Vagina (tissue), 2 donors: Measurements from ENCODE around the gene PDZD11.

Source experiments
- CTCF ChIP-seq, 3 experiments: fragments of 450-650 bp in 2 of 3; fragments of 200-600 bp in 1 of 3; sonication (generic) in 1 of 3; IDR thresholded peaks; one replicate each; pipeline ENCODE4 v1.5.1; 2017 to 2019; ENCODE audit warnings: antibody characterized with exemption in 3 of 3, mild to moderate bottlenecking in 2 of 3, moderate library complexity in 2 of 3
- POLR2AphosphoS5 ChIP-seq, 2 donors: sonication (generic); formaldehyde crosslinking; IDR thresholded peaks; one replicate each; pipeline ENCODE4 v1.9.0; 2017; ENCODE audit warnings: antibody characterized with exemption in 2 of 2, mild to moderate bottlenecking in 2 of 2, low read depth in 1 of 2; ENCODE audit not compliant: insufficient read depth in 1 of 2

GRCh38 chrX:70324326-70324725, 34.6 kb upstream of the PDZD11 start:
- TF ChIP-seq POLR2AphosphoS5 (IDR thresholded peaks at IDR 0.05; ENCODE audit: insufficient read depth in 1 of 2, low read depth in 1 of 2) (no peak), CTCF (IDR thresholded peaks at IDR 0.05) (no peak)
